C4-2B (cell line): ENCODE data around the gene SCGB1A1.

ENCODE experiments used
- CTCF ChIP-seq: fragments of 450-650 bp; conservative IDR thresholded peaks from 2 replicates; pipeline ENCODE4 v1.5.1; 2017; ENCODE audit warnings: mild to moderate bottlenecking
- ZFX ChIP-seq: fragments of 450-650 bp; IDR thresholded peaks from 2 replicates; pipeline ENCODE4 v1.6.1; 2017

GRCh38 chr11:62418733-62419132, at the start of gene SCGB1A1:
- TF ChIP-seq CTCF (no peak), ZFX (no peak)
